Measurements from ENCODE around the gene CALML5. TPM values are rescaled to one million over a fixed set of nuclear protein-coding genes. Genes with fewer than 3 reads are reported as not detected.

Gene CALML5
- total and polyA plus RNA-seq, 9 of the 15 experiments (the other 6 are each of a cell fraction or from before 2014, with no cell fraction given), result not detected

DNA sequence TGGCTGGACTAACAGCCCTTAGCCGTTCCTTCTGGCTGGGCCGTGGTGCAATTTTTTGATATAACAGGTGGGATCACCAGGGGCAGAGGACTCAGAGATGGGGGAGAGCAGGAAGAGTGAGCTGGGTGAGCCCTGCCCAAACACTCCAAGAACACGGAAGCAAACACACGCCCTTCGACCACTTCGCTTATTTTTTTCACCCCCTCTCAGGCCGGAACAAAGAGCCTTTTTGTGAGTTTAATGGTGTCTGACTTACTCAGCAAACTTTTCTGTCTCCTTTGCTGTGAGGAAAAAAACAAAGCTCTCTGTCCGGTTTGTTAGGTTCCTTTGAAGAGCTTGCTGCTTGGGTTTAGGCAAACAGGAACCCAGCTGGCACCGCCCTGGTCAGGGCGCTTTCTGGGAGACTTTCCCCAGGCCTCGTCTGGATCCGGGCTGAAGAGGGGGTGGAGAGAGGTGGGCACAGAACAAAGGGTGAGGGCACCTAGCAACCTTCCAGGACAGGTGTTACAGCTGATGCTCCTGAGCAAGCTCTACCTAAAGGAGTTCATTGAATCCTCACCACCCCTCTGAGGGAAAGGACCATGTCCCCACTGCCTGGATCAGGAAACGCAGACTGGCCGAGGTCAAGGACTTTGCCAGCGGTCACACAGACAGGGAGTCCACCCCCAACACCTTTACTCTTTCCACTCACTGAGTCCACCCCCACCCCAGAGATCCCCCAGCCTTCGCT is 48.7 kb upstream of the CALML5 start (continued):
- TF ChIP-seq, protein P1, sequence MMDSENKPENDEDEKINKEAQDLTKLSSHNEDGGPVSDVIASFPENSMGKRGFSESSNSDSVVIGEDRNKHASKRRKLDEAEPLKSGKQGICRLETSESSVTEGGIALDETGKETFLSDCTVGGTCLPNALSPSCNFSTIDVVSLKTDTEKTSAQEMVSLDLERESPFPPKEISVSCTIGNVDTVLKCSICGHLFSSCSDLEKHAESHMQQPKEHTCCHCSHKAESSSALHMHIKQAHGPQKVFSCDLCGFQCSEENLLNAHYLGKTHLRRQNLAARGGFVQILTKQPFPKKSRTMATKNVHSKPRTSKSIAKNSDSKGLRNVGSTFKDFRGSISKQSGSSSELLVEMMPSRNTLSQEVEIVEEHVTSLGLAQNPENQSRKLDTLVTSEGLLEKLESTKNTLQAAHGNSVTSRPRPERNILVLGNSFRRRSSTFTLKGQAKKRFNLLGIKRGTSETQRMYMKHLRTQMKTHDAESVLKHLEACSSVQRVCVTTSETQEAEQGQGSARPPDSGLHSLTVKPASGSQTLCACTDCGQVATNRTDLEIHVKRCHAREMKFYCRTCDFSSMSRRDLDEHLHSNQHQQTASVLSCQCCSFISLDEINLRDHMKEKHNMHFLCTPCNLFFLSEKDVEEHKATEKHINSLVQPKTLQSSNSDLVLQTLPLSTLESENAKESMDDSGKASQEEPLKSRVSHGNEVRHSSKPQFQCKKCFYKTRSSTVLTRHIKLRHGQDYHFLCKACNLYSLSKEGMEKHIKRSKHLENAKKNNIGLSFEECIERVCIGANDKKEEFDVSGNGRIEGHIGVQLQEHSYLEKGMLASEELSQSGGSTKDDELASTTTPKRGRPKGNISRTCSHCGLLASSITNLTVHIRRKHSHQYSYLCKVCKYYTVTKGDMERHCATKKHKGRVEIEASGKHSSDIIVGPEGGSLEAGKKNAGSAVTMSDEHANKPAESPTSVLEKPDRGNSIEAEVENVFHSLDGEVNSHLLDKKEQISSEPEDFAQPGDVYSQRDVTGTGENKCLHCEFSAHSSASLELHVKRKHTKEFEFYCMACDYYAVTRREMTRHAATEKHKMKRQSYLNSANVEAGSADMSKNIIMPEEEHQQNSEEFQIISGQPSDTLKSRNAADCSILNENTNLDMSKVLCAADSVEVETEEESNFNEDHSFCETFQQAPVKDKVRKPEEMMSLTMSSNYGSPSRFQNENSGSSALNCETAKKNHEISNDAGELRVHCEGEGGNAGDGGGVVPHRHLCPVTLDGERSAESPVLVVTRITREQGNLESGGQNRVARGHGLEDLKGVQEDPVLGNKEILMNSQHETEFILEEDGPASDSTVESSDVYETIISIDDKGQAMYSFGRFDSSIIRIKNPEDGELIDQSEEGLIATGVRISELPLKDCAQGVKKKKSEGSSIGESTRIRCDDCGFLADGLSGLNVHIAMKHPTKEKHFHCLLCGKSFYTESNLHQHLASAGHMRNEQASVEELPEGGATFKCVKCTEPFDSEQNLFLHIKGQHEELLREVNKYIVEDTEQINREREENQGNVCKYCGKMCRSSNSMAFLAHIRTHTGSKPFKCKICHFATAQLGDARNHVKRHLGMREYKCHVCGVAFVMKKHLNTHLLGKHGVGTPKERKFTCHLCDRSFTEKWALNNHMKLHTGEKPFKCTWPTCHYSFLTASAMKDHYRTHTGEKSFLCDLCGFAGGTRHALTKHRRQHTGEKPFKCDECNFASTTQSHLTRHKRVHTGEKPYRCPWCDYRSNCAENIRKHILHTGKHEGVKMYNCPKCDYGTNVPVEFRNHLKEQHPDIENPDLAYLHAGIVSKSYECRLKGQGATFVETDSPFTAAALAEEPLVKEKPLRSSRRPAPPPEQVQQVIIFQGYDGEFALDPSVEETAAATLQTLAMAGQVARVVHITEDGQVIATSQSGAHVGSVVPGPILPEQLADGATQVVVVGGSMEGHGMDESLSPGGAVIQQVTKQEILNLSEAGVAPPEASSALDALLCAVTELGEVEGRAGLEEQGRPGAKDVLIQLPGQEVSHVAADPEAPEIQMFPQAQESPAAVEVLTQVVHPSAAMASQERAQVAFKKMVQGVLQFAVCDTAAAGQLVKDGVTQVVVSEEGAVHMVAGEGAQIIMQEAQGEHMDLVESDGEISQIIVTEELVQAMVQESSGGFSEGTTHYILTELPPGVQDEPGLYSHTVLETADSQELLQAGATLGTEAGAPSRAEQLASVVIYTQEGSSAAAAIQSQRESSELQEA (IDR thresholded peaks at IDR 0.05; ENCODE audit: low read depth), result no peak
- TF ChIP-seq CEBPB (tag; IDR thresholded peaks at IDR 0.05) (no peak), ELF4 (CRISPR knock-in tag; IDR thresholded peaks at IDR 0.05) (no peak), CBX5 (IDR thresholded peaks at IDR 0.05; ENCODE audit: borderline replicate concordance, low read depth) (no peak), EP300 (IDR thresholded peaks at IDR 0.05; ENCODE audit: low read length) (no peak), ZFX (CRISPR knock-in tag; IDR thresholded peaks at IDR 0.05) (peak; percentile 45; the same call in 1 of the 2 replicates), TRIM24 (IDR thresholded peaks at IDR 0.05) (no peak), CREM (IDR thresholded peaks at IDR 0.05; ENCODE audit: low read depth) (no peak)
- TF ChIP-seq, protein P2, sequence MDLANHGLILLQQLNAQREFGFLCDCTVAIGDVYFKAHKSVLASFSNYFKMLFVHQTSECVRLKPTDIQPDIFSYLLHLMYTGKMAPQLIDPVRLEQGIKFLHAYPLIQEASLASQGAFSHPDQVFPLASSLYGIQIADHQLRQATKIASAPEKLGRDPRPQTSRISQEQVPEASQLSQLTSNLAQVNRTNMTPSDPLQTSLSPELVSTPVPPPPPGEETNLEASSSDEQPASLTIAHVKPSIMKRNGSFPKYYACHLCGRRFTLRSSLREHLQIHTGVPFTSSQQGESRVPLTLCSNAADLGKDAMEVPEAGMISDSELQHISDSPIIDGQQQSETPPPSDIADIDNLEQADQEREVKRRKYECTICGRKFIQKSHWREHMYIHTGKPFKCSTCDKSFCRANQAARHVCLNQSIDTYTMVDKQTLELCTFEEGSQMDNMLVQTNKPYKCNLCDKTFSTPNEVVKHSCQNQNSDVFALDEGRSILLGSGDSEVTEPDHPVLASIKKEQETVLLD (IDR thresholded peaks at IDR 0.05), result no peak
